HepG2 (cell line): Measurements from ENCODE around the gene CEP162. TPM values are rescaled to one million over a fixed set of nuclear protein-coding genes. Genes with fewer than 3 reads are reported as not detected.

ENCODE experiments used
- CEBPB ChIP-seq: IDR thresholded peaks from 2 replicates; pipeline ENCODE4 v1.6.1; 2011; ENCODE audit warnings: low read depth, low read length, improper control_type of control experiment, borderline replicate concordance
- CREB3 ChIP-seq: sonication (generic); formaldehyde crosslinking; IDR thresholded peaks from 2 replicates; pipeline ENCODE4 v1.5.0; 2020; ENCODE audit warnings: missing genetic modification reagents
- GATAD2A ChIP-seq: IDR thresholded peaks from 2 replicates; pipeline ENCODE4 v1.6.1; 2016
- HMG20A ChIP-seq: IDR thresholded peaks from 2 replicates; pipeline ENCODE4 v1.6.1; 2016; ENCODE audit warnings: borderline replicate concordance
- HOMEZ ChIP-seq: IDR thresholded peaks from 2 replicates; pipeline ENCODE4 v1.6.1; 2016; ENCODE audit warnings: low read depth
- HOXA5 ChIP-seq: sonication (generic); formaldehyde crosslinking; IDR thresholded peaks from 2 replicates; pipeline ENCODE4 v1.4.0; 2020; ENCODE audit warnings: missing genetic modification reagents
- HOXD1 ChIP-seq: sonication (generic); formaldehyde crosslinking; IDR thresholded peaks from 2 replicates; pipeline ENCODE4 v1.5.0; 2020; ENCODE audit warnings: missing genetic modification reagents
- IRF1 ChIP-seq: sonication (generic); formaldehyde crosslinking; IDR thresholded peaks from 2 replicates; pipeline ENCODE4 v1.4.0; 2020; ENCODE audit warnings: low read depth, mild to moderate bottlenecking, missing genetic modification reagents
- KAT7 ChIP-seq: IDR thresholded peaks from 2 replicates; pipeline ENCODE4 v1.6.1; 2018; ENCODE audit warnings: borderline replicate concordance, missing compliant biosample characterization
- MBD4 ChIP-seq: IDR thresholded peaks from 2 replicates; pipeline ENCODE4 v1.6.1; 2012; ENCODE audit warnings: low read length, inconsistent platforms, borderline replicate concordance
- MXD1 ChIP-seq: sonication (generic); formaldehyde crosslinking; IDR thresholded peaks from 2 replicates; pipeline ENCODE4 v1.4.0; 2020; ENCODE audit warnings: mild to moderate bottlenecking, missing genetic modification reagents
- RFX1 ChIP-seq: fragments of 450-650 bp; IDR thresholded peaks from 2 replicates; pipeline ENCODE4 v1.6.1; 2017
- SKI ChIP-seq: fragments of 450-650 bp; IDR thresholded peaks from one replicate; pipeline ENCODE4 v1.6.1; 2018; ENCODE audit warnings: mild to moderate bottlenecking; ENCODE audit not compliant: partially characterized antibody
- STAG1 ChIP-seq: sonication (generic); formaldehyde crosslinking; IDR thresholded peaks from 2 replicates; pipeline ENCODE4 v1.4.0; 2020; ENCODE audit warnings: missing genetic modification reagents
- TAF1 ChIP-seq: sonication (generic); formaldehyde crosslinking; IDR thresholded peaks from 2 replicates; pipeline ENCODE4 v1.4.0; 2020; ENCODE audit warnings: missing genetic modification reagents
- ZBTB14 ChIP-seq: sonication (generic); formaldehyde crosslinking; IDR thresholded peaks from 2 replicates; pipeline ENCODE4 v1.4.0; 2020; ENCODE audit warnings: missing genetic modification reagents
- ZBTB34 ChIP-seq: sonication (generic); formaldehyde crosslinking; IDR thresholded peaks from 2 replicates; pipeline ENCODE4 v1.8.0; 2022; ENCODE audit warnings: mild to moderate bottlenecking, missing genetic modification reagents
- ZFX ChIP-seq: sonication (generic); formaldehyde crosslinking; IDR thresholded peaks from 2 replicates; pipeline ENCODE4 v1.4.0; 2020; ENCODE audit warnings: mild to moderate bottlenecking, low read depth, missing genetic modification reagents, moderate library complexity
- ZNF232 ChIP-seq: sonication (generic); formaldehyde crosslinking; IDR thresholded peaks from 2 replicates; pipeline ENCODE4 v1.4.0; 2020; ENCODE audit warnings: missing genetic modification reagents, borderline replicate concordance
- ZNF253 ChIP-seq: sonication (generic); formaldehyde crosslinking; IDR thresholded peaks from 2 replicates; pipeline ENCODE4 v1.8.0; 2022; ENCODE audit warnings: mild to moderate bottlenecking, missing genetic modification reagents, borderline replicate concordance
- ZNF326 ChIP-seq: sonication (generic); formaldehyde crosslinking; IDR thresholded peaks from 2 replicates; pipeline ENCODE4 v1.4.0; 2020; ENCODE audit warnings: missing genetic modification reagents, borderline replicate concordance
- ZNF441 ChIP-seq: sonication (generic); formaldehyde crosslinking; IDR thresholded peaks from 2 replicates; pipeline ENCODE4 v1.7.0; 2021; ENCODE audit warnings: missing genetic modification reagents, borderline replicate concordance
- ZNF567 ChIP-seq: sonication (generic); formaldehyde crosslinking; IDR thresholded peaks from 2 replicates; pipeline ENCODE4 v1.8.1; 2023; ENCODE audit warnings: mild to moderate bottlenecking, missing genetic modification reagents, borderline replicate concordance
- ZNF619 ChIP-seq: sonication (generic); formaldehyde crosslinking; IDR thresholded peaks from 2 replicates; pipeline ENCODE4 v1.4.0; 2020; ENCODE audit warnings: mild to moderate bottlenecking, missing genetic modification reagents
- ZNF703 ChIP-seq: sonication (generic); formaldehyde crosslinking; IDR thresholded peaks from 2 replicates; pipeline ENCODE4 v1.5.1; 2020; ENCODE audit warnings: missing genetic modification reagents, mild to moderate bottlenecking, moderate library complexity, borderline replicate concordance
- ZNF773 ChIP-seq: sonication (generic); formaldehyde crosslinking; IDR thresholded peaks from 2 replicates; pipeline ENCODE4 v1.4.0; 2020; ENCODE audit warnings: missing genetic modification reagents, borderline replicate concordance
- polyA plus RNA-seq, 8 experiments: library from polyadenylated mRNA; depleted of rRNA in 3 of 8; stranded (reverse) in 7 of 8; unstranded in 1 of 8; fragments of >200 nt; fragmentation: Illumina TruSeq in 4 of 8; extraction: Trizol in 4 of 8; gene quantifications; 2 replicates each; pipeline versions ENCODE4 v1.2.1 to v1.2.3, GENCODE V29; 2011 to 2016; ENCODE audit warnings: low read depth in 4 of 8, missing spikeins in 1 of 8, mixed read lengths in 1 of 8; ENCODE audit not compliant: insufficient read depth in 1 of 8
- total RNA-seq, 5 experiments: library from RNA; depleted of rRNA; stranded (reverse); fragments of >200 nt; fragmentation: Illumina TruSeq; extraction: Trizol; gene quantifications; 2 replicates each; pipeline ENCODE4 v1.2.3, GENCODE V29; 2016; ENCODE audit warnings: low read depth in 1 of 5

The CEP162 gene
- total and polyA plus RNA-seq, 2 of the 13 experiments (the other 11 are each of a cell fraction or from before 2014, with no cell fraction given), result 0.50 to 7.9 TPM

GRCh38 chr6:84095156-84095555 is 132.3 kb downstream of the CEP162 start (continued):
- TF ChIP-seq HOMEZ (CRISPR knock-in tag) (no peak), SKI (no peak), HMG20A (peak; percentile 76; the same call in 1 of the 2 replicates), CREB3 (CRISPR knock-in tag) (no peak), ZNF441 (CRISPR knock-in tag) (no peak), ZBTB34 (CRISPR knock-in tag) (no peak), ZNF703 (CRISPR knock-in tag) (no peak), MBD4 (no peak), ZNF773 (CRISPR knock-in tag) (no peak), CEBPB (peak; percentile 59; the same call in 1 of the 2 replicates), STAG1 (CRISPR knock-in tag) (peak; percentile 30), ZNF567 (CRISPR knock-in tag) (no peak), HOXD1 (no peak), ZNF326 (CRISPR knock-in tag) (no peak), HOXA5 (CRISPR knock-in tag) (no peak), MXD1 (CRISPR knock-in tag) (no peak), TAF1 (CRISPR knock-in tag) (no peak), ZFX (CRISPR knock-in tag) (0 out of 2 replicates have a peak, but pooled peaks have one; percentile 19), KAT7 (CRISPR knock-in tag) (no peak), RFX1 (no peak), ZNF253 (CRISPR knock-in tag) (no peak), ZNF619 (CRISPR knock-in tag) (no peak), ZNF232 (CRISPR knock-in tag) (no peak), ZBTB14 (CRISPR knock-in tag) (no peak), IRF1 (CRISPR knock-in tag) (no peak), GATAD2A (CRISPR knock-in tag) (peak; percentile 80)
